AG04450 (cell line): ENCODE results near the gene TRPM5. TPM values are rescaled to one million over a fixed set of nuclear protein-coding genes. Genes with fewer than 3 reads are reported as not detected.

Source experiments
- CTCF ChIA-PET: fragments of 300-600, 350-600 bp; formaldehyde crosslinking; extraction: SDS; loops from one replicate; lab custom pipeline; 2022; ENCODE audit warnings: antibody characterized with exemption, inconsistent platforms; lab: Charles Lee
- POLR2A ChIA-PET: fragments of 350-600 bp; formaldehyde crosslinking; extraction: SDS; loops from one replicate; lab custom pipeline; 2021; ENCODE audit warnings: antibody characterized with exemption, inconsistent platforms; lab: Yijun Ruan, JAX
- DNase-seq: peaks from one replicate; pipeline ENCODE4 v3.0.0-alpha.2; 2011; ENCODE audit warnings: low read depth, low spot score
- H3K27ac ChIP-seq: one replicate; pipeline ENCODE4 v1.5.1; 2012; ENCODE audit warnings: low read depth, low read length, control low read depth
- H3K27me3 ChIP-seq: one replicate; pipeline ENCODE4 v1.6.0; 2012; ENCODE audit warnings: low read length; ENCODE audit not compliant: control insufficient read depth, insufficient read depth
- H3K4me3 ChIP-seq: 2 replicates; pipeline ENCODE4 v1.5.1; 2011; ENCODE audit warnings: mild to moderate bottlenecking, low read depth, low read length, control low read depth
- H3K9me3 ChIP-seq: 2 replicates; pipeline ENCODE4 v1.5.1; 2012; ENCODE audit warnings: low read length; ENCODE audit not compliant: control insufficient read depth, insufficient read depth
- polyA plus RNA-seq: library from polyadenylated mRNA; depleted of rRNA; stranded (reverse); fragments of >200 nt; gene quantifications from 2 replicates; pipeline ENCODE4 v1.2.3, GENCODE V29; 2011
- TF ChIP-seq, protein P1 (sequence below): IDR thresholded peaks from 2 replicates; pipeline ENCODE4 v1.5.1; 2011; ENCODE audit warnings: low read depth, low read length, control low read depth, inconsistent platforms

TRPM5 gene
- polyA plus RNA-seq, 1 experiment, result not detected

DNA sequence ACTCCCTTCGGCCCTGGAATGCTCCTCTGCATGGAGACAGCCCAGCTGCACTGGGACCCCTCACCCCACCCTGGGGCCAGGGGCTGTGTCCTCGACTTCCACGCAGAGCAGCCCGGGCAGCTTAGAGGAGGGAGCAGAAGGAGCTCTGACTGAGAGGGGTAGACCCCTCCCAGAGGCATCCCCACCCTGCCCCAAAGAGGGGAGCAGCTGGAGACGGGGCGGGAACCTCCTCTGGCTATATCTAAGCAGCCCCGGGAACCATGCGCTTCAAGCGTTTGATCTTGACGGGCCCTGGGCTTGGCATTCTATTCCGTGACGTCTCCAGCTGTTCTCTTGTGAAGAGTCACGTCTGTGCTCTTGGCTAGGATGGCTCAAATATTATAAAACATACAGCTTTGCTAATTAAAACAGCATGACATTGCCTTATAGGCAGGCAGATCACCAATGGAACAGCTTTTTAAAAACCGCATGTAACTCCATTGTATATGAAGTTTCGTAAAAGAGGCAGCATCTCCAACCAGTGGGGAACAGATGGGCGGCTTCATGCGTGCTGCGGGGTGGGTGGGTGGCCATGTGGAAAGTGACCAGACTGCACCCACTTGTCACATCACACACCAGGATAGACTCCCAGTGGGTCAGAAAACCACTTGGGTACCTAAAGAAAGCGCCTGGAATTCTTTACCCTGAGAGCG is 8.2 kb upstream of the TRPM5 start:
- Histone ChIP-seq H3K9me3 (no peaks in the 10 kb centered on the region), H3K27ac (no peak overlapping the region), H3K27me3 (peaks cover 17% of the 10 kb centered on the region), H3K4me3 (no peak overlapping the region)
- ChIA-PET CTCF (no interaction called here), POLR2A (no interaction called here)
- TF ChIP-seq, protein P1, sequence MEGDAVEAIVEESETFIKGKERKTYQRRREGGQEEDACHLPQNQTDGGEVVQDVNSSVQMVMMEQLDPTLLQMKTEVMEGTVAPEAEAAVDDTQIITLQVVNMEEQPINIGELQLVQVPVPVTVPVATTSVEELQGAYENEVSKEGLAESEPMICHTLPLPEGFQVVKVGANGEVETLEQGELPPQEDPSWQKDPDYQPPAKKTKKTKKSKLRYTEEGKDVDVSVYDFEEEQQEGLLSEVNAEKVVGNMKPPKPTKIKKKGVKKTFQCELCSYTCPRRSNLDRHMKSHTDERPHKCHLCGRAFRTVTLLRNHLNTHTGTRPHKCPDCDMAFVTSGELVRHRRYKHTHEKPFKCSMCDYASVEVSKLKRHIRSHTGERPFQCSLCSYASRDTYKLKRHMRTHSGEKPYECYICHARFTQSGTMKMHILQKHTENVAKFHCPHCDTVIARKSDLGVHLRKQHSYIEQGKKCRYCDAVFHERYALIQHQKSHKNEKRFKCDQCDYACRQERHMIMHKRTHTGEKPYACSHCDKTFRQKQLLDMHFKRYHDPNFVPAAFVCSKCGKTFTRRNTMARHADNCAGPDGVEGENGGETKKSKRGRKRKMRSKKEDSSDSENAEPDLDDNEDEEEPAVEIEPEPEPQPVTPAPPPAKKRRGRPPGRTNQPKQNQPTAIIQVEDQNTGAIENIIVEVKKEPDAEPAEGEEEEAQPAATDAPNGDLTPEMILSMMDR, result no peak
- no peak for DNase-seq

DNA sequence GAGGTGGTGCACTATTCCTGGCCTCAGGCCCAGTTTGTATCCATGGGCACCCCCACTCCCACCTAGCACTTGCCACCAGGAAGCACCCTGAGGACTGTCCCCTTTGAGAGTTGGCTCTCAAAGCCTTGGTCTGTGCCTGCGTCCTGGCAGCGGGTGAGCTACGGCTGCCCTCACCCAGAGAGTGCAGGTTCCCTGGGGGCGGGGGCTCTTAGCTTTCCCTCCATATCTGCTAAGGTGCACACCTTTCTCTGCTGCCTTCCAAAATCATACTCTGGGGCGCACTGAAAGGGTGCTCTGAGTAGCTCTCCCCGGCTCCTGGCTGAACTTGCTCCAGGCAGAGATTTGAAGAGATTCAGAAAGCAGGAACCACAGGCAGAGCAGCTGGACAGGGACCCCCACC is 7.6 kb upstream of the TRPM5 start:
- DNase-seq, result no peak
- Histone ChIP-seq H3K9me3 (no peaks in the 10 kb centered on the region), H3K27ac (no peak overlapping the region), H3K27me3 (peaks cover 20% of the 10 kb centered on the region), H3K4me3 (no peak overlapping the region)
- CTCF ChIA-PET, result no interaction called here
- TF ChIP-seq, protein P1, result no peak
- POLR2A ChIA-PET, result no interaction called here

DNA sequence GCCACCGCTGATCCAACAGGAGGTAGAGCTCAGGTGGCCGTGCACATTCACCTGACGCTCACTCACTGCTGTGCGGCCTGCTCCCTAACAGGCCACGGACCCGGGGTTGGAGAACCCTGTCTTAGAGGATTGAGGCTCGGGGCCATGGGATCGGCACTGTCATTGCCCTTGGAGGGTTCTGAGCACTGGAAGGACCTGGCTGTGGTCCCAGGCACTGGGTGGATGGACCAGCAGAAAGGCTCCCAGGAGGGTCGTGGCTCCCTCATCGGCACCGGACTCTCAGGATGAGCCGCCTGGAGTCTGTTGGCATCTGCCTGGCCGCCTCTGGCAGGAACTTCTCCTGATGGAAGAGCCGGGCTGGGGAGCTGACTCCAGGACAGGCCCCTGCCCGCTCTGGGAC is 7.0 kb upstream of the TRPM5 start:
- TF ChIP-seq, protein P1, result no peak
- Histone ChIP-seq H3K9me3 (no peaks in the 10 kb centered on the region), H3K27me3 (peaks cover 24% of the 10 kb centered on the region), H3K27ac (no peak overlapping the region), H3K4me3 (no peak overlapping the region)
- ChIA-PET CTCF (no interaction called here), POLR2A (no interaction called here)
- no peak for DNase-seq

DNA sequence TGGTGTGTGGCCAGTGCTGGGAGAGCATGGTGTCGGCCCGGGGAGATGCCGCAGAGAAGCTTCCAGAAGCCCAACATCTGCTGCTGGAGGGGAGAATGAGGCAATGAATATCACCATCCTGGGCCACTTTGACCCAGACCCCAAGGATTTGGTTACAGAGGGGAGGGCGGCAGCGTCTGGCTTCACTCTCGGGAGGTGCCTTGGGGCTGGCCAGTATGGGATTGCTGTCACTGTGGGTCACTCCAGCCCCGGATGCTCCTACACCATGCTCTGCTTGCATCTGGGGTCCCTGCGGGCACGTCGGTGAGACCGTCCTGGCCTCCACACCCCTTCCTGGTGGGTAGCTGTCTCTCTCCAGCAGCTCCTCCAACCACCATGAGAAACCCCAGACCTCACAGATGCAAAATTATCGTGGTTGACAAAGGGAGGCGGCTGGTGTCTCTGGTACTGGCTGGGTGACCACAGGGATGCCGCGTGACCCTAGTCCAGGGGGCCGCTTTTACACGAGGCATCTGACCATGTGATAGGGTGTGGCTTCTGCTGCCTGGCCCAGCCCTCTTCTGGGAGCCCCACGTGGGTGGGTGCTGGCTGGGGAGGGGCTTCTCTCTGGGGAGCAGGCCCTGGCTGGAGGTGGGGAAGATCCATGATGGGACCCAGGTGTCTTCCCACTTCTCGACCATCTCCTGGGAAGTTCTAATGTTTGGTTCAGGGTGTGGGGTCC is 6.2 kb upstream of the TRPM5 start:
- CTCF ChIA-PET, result interaction anchor here (1.5 kb wide), 1 partner anchor 30 kb away, joined by 5 read pairs; no protein-coding TSS in a partner anchor
- Histone ChIP-seq H3K27me3 (peaks cover 32% of the 10 kb centered on the region), H3K27ac (no peak overlapping the region), H3K9me3 (no peaks in the 10 kb centered on the region; the same call in 1 of the 2 replicates), H3K4me3 (no peak overlapping the region)
- POLR2A ChIA-PET, result no interaction called here
- TF ChIP-seq, protein P1, result no peak
- no peak for DNase-seq
